ENCODE data around the gene HBS1L. TPM values are rescaled to one million over a fixed set of nuclear protein-coding genes. Genes with fewer than 3 reads are reported as not detected.

Gene HBS1L
- total RNA-seq, 4 donors from 2014 or later: 31.2 to 54.2 (median 46.0) TPM

GRCh38 chr6:135043364-135043763 lies 11.3 kb downstream of the HBS1L start:
- DNase-seq (ENCODE audit: low spot score in 2 of 2): no peak
- no peaks in the 10 kb centered on the region for H3K27me3 ChIP-seq
- no peak overlapping the region for H3K27ac ChIP-seq
- no peak overlapping the region for H3K4me3 ChIP-seq
- peaks cover 4 to 22% (median 7%) of the 10 kb centered on the region in 4 donors for H3K4me1 ChIP-seq
- WGBS, 2 donors: 79 to 89% methylated on average over 3 of the region's 3 CpGs
- no peak for TF ChIP-seq POLR2A (IDR thresholded peaks at IDR 0.05)
- TF ChIP-seq CTCF (IDR thresholded peaks at IDR 0.05): no peak
- no peak for TF ChIP-seq EP300 (IDR thresholded peaks at IDR 0.05)
- peaks cover 0 to 21% (median 0%) of the 10 kb centered on the region in 3 donors for H3K36me3 ChIP-seq
- no peaks in the 10 kb centered on the region for H3K9me3 ChIP-seq

- Histone ChIP-seq H3K36me3 (peaks cover 0 to 48% (median 6%) of the 10 kb centered on the region in 3 donors), H3K4me3 (no peak overlapping the region), H3K9me3 (no peaks in the 10 kb centered on the region), H3K4me1 (peaks cover 0 to 7% (median 1%) of the 10 kb centered on the region in 4 donors), H3K27ac (no peak overlapping the region), H3K27me3 (no peaks in the 10 kb centered on the region)
- TF ChIP-seq CTCF (IDR thresholded peaks at IDR 0.05): no peak
- TF ChIP-seq POLR2A (IDR thresholded peaks at IDR 0.05): no peak
- no peak for TF ChIP-seq EP300 (IDR thresholded peaks at IDR 0.05)
- DNase-seq (ENCODE audit: low spot score in 2 of 2): no peak
- 96 to 97% methylated on average over 2 of the region's 2 CpGs for WGBS, 2 donors
Observed at GRCh38 chr6:135038335-135038734, 16.3 kb downstream of the HBS1L start.

GRCh38 chr6:135037541-135037940 lies 17.1 kb downstream of the HBS1L start:
- no peak for DNase-seq (ENCODE audit: low spot score in 2 of 2)
- no peak for TF ChIP-seq EP300 (IDR thresholded peaks at IDR 0.05)
- TF ChIP-seq CTCF (IDR thresholded peaks at IDR 0.05): no peak
- no peak for TF ChIP-seq POLR2A (IDR thresholded peaks at IDR 0.05)
- peaks cover 0 to 10% (median 3%) of the 10 kb centered on the region in 4 donors for H3K4me1 ChIP-seq
- 74 to 77% methylated on average over 4 of the region's 4 CpGs for WGBS, 2 donors
- no peak overlapping the region for H3K4me3 ChIP-seq
- no peaks in the 10 kb centered on the region for H3K27me3 ChIP-seq
- H3K36me3 ChIP-seq: peaks cover 0 to 50% (median 6%) of the 10 kb centered on the region in 3 donors
- H3K27ac ChIP-seq: no peak overlapping the region
- no peaks in the 10 kb centered on the region for H3K9me3 ChIP-seq

- Histone ChIP-seq H3K27ac (no peak overlapping the region), H3K36me3 (peaks cover 0 to 50% (median 6%) of the 10 kb centered on the region in 3 donors), H3K4me1 (peaks cover 0 to 10% (median 3%) of the 10 kb centered on the region in 4 donors), H3K4me3 (no peak overlapping the region), H3K9me3 (no peaks in the 10 kb centered on the region), H3K27me3 (no peaks in the 10 kb centered on the region)
- TF ChIP-seq CTCF (IDR thresholded peaks at IDR 0.05) (no peak), EP300 (IDR thresholded peaks at IDR 0.05) (no peak), POLR2A (IDR thresholded peaks at IDR 0.05) (no peak)
- 79 to 88% methylated on average over 5 of the region's 5 CpGs for WGBS, 2 donors
- DNase-seq (ENCODE audit: low spot score in 2 of 2): no peak
Observed at GRCh38 chr6:135036731-135037420, 17.7 kb downstream of the HBS1L start.

GRCh38 chr6:135033238-135033637 lies 21.4 kb downstream of the HBS1L start:
- no peak for TF ChIP-seq EP300 (IDR thresholded peaks at IDR 0.05)
- TF ChIP-seq CTCF (IDR thresholded peaks at IDR 0.05): no peak
- no peak for TF ChIP-seq POLR2A (IDR thresholded peaks at IDR 0.05)
- peaks cover 0 to 12% (median 3%) of the 10 kb centered on the region in 4 donors for H3K4me1 ChIP-seq
- H3K27me3 ChIP-seq: no peaks in the 10 kb centered on the region
- H3K9me3 ChIP-seq: no peaks in the 10 kb centered on the region
- H3K36me3 ChIP-seq: peaks cover 0 to 43% (median 6%) of the 10 kb centered on the region in 3 donors
- H3K4me3 ChIP-seq: no peak overlapping the region
- no peak for DNase-seq (ENCODE audit: low spot score in 2 of 2)
- H3K27ac ChIP-seq: no peak overlapping the region
- WGBS, 2 donors: 64 to 68% methylated on average over 3 of the region's 3 CpGs

Measured in tibial nerve (tissue), 4 donors.